GM12873 (cell line): ENCODE measurements around the gene MSI2.

ENCODE experiments used
- CTCF ChIP-seq: IDR thresholded peaks from 2 replicates; pipeline ENCODE4 v1.5.1; 2012; ENCODE audit warnings: low read depth, mild to moderate bottlenecking, moderate library complexity, low read length, control low read depth; ENCODE audit not compliant: insufficient read depth; ENCODE audit errors: missing control alignments

Gene MSI2

GRCh38 chr17:57362797-57363556, 106.7 kb downstream of the MSI2 start:
- no peak for TF ChIP-seq CTCF

DNA sequence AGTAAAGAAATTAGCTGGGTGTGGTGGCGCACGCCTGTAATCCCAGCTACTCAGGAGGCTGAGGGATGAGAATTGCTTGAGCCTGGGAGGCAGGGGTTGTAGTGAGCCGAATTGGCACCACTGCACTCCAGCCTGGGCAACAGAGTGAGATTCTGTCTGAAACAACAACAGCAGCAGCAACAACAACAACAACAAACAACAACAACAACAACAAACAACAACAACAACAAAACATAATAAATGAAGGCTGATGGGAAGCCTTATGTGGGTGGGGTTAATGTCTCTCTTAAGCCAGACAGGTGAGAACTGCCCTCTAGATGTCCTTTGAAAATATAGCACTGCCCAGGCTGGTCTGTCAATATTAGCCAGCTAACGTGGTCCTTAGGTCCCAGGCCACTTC, 107.3 kb downstream of the MSI2 start:
- TF ChIP-seq CTCF, result no peak

DNA sequence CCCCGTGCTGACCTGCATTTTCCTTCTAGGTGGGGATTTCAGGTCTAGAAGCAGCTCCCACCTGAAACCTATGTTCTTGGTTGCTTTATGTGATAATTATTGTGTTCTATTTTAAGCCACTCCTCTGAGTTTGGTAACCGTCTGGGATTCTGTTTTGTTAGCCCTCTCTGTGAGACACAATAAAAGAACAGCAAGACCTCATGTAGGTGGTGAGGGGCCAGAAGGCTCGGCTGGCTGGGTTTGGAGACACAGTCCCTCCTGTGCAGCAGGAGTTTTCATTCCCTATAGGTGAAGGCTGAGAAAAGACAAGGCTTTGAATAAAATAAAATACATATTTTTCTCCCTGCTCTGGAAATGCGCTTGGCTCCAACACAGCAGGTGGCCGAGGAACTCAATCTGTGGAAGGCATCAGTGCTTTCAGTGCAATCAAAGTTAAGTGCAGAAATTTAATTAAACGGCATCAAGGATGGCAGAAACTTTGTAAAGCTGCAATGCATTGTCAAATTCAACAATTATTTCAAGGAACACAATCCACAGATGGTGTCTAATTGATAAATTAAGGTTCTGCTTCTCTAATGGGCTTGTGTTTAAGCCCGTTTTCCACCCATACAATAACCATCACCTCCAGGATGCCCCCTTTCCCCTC, 107.8 kb downstream of the MSI2 start:
- TF ChIP-seq CTCF, result no peak

GRCh38 chr17:57365420-57365819, 109.1 kb downstream of the MSI2 start:
- no peak for TF ChIP-seq CTCF

GRCh38 chr17:57366177-57366557, 109.8 kb downstream of the MSI2 start:
- no peak for TF ChIP-seq CTCF

- no peak for TF ChIP-seq CTCF
Measured at GRCh38 chr17:57366558-57367351, 110.4 kb downstream of the MSI2 start.
